NCI-H1092 treated with DMSO at 0.1 percent for 48 hours (cell line): ENCODE data around the gene CARD8.
"Not testable (repeated sequence)": the region's sequence is repeated elsewhere in the genome, so short reads cannot be mapped to it uniquely, and the experiment has no call there.

Experiments
- DNase-seq: peaks from one replicate; lab custom pipeline; 2025; lab: John Stamatoyannopoulos, UW

The CARD8 gene

GRCh38 chr19:48255376-48256303, at the start of gene CARD8:
Gene CARD8, minus strand, starts transcription at chr19:48255912. Its CDS starts 14,892 bp downstream, at chr19:48241020.
- peak; percentile 87 for DNase-seq

- no peak for DNase-seq
These were observed 48.2 kb upstream of the CARD8 start for GRCh38 chr19:48303866-48304265.

- DNase-seq = no peak
These were observed 47.7 kb upstream of the CARD8 start for GRCh38 chr19:48303367-48303766.

- DNase-seq = no peak
These were observed 46.9 kb upstream of the CARD8 start for GRCh38 chr19:48302600-48302959.

- no peak for DNase-seq
These were observed 46.3 kb upstream of the CARD8 start for GRCh38 chr19:48301886-48302599.

- DNase-seq = no peak
These were observed 42.3 kb upstream of the CARD8 start for GRCh38 chr19:48297975-48298374.

- no peak for DNase-seq
These were observed 41.4 kb upstream of the CARD8 start for GRCh38 chr19:48296963-48297734.

GRCh38 chr19:48295458-48295857, 39.7 kb upstream of the CARD8 start:
- DNase-seq = no peak

GRCh38 chr19:48292798-48293197, 37.1 kb upstream of the CARD8 start:
- no peak for DNase-seq

- DNase-seq = not testable (repeated sequence)
These were observed 35.7 kb upstream of the CARD8 start for GRCh38 chr19:48291489-48291815.

- peak; percentile 13 for DNase-seq
These were observed 35.2 kb upstream of the CARD8 start for GRCh38 chr19:48290771-48291488.

- no peak for DNase-seq
These were observed 34.7 kb upstream of the CARD8 start for GRCh38 chr19:48290401-48290770.

GRCh38 chr19:48287748-48288147, 32.0 kb upstream of the CARD8 start:
- no peak for DNase-seq

- DNase-seq = no peak
These were observed 29.2 kb upstream of the CARD8 start for GRCh38 chr19:48284896-48285295.

GRCh38 chr19:48283908-48284307, 28.2 kb upstream of the CARD8 start:
- no peak for DNase-seq

- no peak for DNase-seq
These were observed 24.0 kb upstream of the CARD8 start for GRCh38 chr19:48279747-48280146.

- no peak for DNase-seq
These were observed 19.2 kb upstream of the CARD8 start for GRCh38 chr19:48274938-48275337.

- no peak for DNase-seq
These were observed 18.5 kb upstream of the CARD8 start for GRCh38 chr19:48274173-48274572.

- peak; percentile 39 for DNase-seq
These were observed 15.9 kb upstream of the CARD8 start for GRCh38 chr19:48271531-48272151.

- not testable (repeated sequence) for DNase-seq
These were observed 13.9 kb upstream of the CARD8 start for GRCh38 chr19:48269617-48270026.

GRCh38 chr19:48265326-48265725, 9.6 kb upstream of the CARD8 start:
- not testable (repeated sequence) for DNase-seq

- not testable (repeated sequence) for DNase-seq
These were observed 4.6 kb upstream of the CARD8 start for GRCh38 chr19:48260359-48260714.
